Prostate gland (tissue), 2 donors: ENCODE results near the gene CMTM8.

Source experiments
- POLR2A ChIP-seq: fragments of 450-650 bp; IDR thresholded peaks from one replicate; pipeline ENCODE4 v1.6.1; 2016; ENCODE audit warnings: antibody characterized with exemption, mild to moderate bottlenecking
- TF ChIP-seq, protein P1 (sequence below), 4 experiments: fragments of 200-600 bp in 2 of 4; fragments of 450-650 bp in 2 of 4; sonication (generic) in 2 of 4; IDR thresholded peaks; 1 replicate in 3 of 4; 2 replicates in 1 of 4; pipeline ENCODE4 v1.5.1; 2016 to 2019; ENCODE audit warnings: antibody characterized with exemption in 4 of 4, mild to moderate bottlenecking in 2 of 4, moderate library complexity in 2 of 4

- TF ChIP-seq, protein P1, sequence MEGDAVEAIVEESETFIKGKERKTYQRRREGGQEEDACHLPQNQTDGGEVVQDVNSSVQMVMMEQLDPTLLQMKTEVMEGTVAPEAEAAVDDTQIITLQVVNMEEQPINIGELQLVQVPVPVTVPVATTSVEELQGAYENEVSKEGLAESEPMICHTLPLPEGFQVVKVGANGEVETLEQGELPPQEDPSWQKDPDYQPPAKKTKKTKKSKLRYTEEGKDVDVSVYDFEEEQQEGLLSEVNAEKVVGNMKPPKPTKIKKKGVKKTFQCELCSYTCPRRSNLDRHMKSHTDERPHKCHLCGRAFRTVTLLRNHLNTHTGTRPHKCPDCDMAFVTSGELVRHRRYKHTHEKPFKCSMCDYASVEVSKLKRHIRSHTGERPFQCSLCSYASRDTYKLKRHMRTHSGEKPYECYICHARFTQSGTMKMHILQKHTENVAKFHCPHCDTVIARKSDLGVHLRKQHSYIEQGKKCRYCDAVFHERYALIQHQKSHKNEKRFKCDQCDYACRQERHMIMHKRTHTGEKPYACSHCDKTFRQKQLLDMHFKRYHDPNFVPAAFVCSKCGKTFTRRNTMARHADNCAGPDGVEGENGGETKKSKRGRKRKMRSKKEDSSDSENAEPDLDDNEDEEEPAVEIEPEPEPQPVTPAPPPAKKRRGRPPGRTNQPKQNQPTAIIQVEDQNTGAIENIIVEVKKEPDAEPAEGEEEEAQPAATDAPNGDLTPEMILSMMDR (IDR thresholded peaks at IDR 0.05) = no peak
- TF ChIP-seq POLR2A = no peak
These were observed 165.2 kb downstream of the CMTM8 start for GRCh38 chr3:32403663-32404062.
